Adrenal gland (tissue), 12 donors: ENCODE measurements around the gene TOMT. TPM values are rescaled to one million over a fixed set of nuclear protein-coding genes. Genes with fewer than 3 reads are reported as not detected.

ENCODE experiments used
- DNase-seq, 7 donors: peaks; one replicate each; pipeline ENCODE4 v3.0.0-alpha.2; 2019 to 2020
- H3K27ac ChIP-seq, 5 donors: fragments of 200-600 bp; sonication (generic) in 4 of 5; 1 replicate in 3 of 5; 2 replicates in 2 of 5; pipeline versions ENCODE4 v1.5.1 to v1.8.0; 2016 to 2020; ENCODE audit warnings: mild to moderate bottlenecking in 1 of 5
- H3K27me3 ChIP-seq: fragments of 200-600 bp; 2 replicates; pipeline ENCODE4 v1.8.0; 2021
- H3K36me3 ChIP-seq, 2 donors: fragments of 200-600 bp; replicated peaks in 1 of 2; 1 replicate in 1 of 2; 2 replicates in 1 of 2; pipeline versions ENCODE4 v1.5.1 to v1.8.0; 2018 to 2022
- H3K4me1 ChIP-seq, 2 donors: fragments of 200-600 bp; replicated peaks in 1 of 2; 1 replicate in 1 of 2; 2 replicates in 1 of 2; pipeline versions ENCODE4 v1.5.1 to v1.8.0; 2018 to 2021
- H3K4me3 ChIP-seq, 4 donors: fragments of 200-600 bp; sonication (generic) in 3 of 4; one replicate each; pipeline ENCODE4 v1.5.1; 2016 to 2018
- H3K9me3 ChIP-seq, 3 donors: fragments of 200-600 bp; sonication (generic) in 1 of 3; replicated peaks in 1 of 3; 1 replicate in 2 of 3; 2 replicates in 1 of 3; pipeline versions ENCODE4 v1.5.1 to v1.8.0; 2016 to 2021
- CTCF ChIP-seq, 6 experiments: fragments of 450-650 bp in 4 of 6; fragments of 200-600 bp in 2 of 6; sonication (generic) in 1 of 6; IDR thresholded peaks; 1 replicate in 5 of 6; 2 replicates in 1 of 6; pipeline versions ENCODE4 v1.5.1 to v1.8.0; 2016 to 2021; ENCODE audit warnings: antibody characterized with exemption in 6 of 6, mild to moderate bottlenecking in 2 of 6, moderate library complexity in 1 of 6
- POLR2A ChIP-seq, 2 donors: fragments of 450-650 bp; IDR thresholded peaks; one replicate each; pipeline ENCODE4 v1.6.1; 2017; ENCODE audit warnings: antibody characterized with exemption in 2 of 2, mild to moderate bottlenecking in 2 of 2, moderate library complexity in 1 of 2
- WGBS, 4 donors: extraction: QIAGEN DNeasy Blood & Tissue Kit in 2 of 4; methylation state at CpG; one replicate each; pipeline versions ENCODE4 v1.1.5 to v1.1.7; 2013 to 2017; 5-methylcytosine and 5-hydroxymethylcytosine counted together
- intact Hi-C, 2 donors: fragments of 100-400 bp; cut with DNase I; formaldehyde crosslinking; loops; one replicate each; pipeline versions ENCODE4 v1.14.1 to v1.15.0; 2022 to 2023
- polyA plus RNA-seq, 3 donors: library from polyadenylated mRNA; stranded (reverse); fragments of 200-250 nt in 2 of 3; fragments of 350-450 nt in 1 of 3; fragmentation: Illumina TruSeq in 1 of 3; extraction: RNeasy Lipid Tissue Mini Kit (QIAGEN cat#74804) in 1 of 3; gene quantifications; one replicate each; pipeline ENCODE4 v1.2.3, GENCODE V29; 2013 to 2014
- total RNA-seq, 9 donors: library from RNA; depleted of rRNA in 4 of 9; stranded (reverse); fragments of >200 nt in 4 of 9; fragments of 120-200 nt in 1 of 9; fragmentation: NEBNext Ultra II Directional in 1 of 9; extraction: Animal tissue kit (Norgen Biotek cat#: 25700) in 1 of 9; gene quantifications; one replicate each; pipeline versions ENCODE4 v1.1.0 to v1.2.4, GENCODE V29; 2013 to 2023
- donor health status: healthy with polysubstance abuse.
- donor health status: Bipolar disorder and iron deficiency.
- donor health status: DM: yes; HTN: yes; CAD: no.
- donor health status: DM: no; HTN: no; CAD: no.
- donor health status: DM: no; HTN: no; CAD: no.
- donor health status: DM: yes; HTN: yes; CAD: no.

TOMT gene
- total and polyA plus RNA-seq, 12 donors, result not detected

GRCh38 chr11:72085621-72086351 is 19.9 kb upstream of the TOMT start:
- intact Hi-C loops, result no loop called here
- TF ChIP-seq CTCF (IDR thresholded peaks at IDR 0.05) (no peak), POLR2A (IDR thresholded peaks at IDR 0.05) (no peak)
- DNase-seq, result no peak
- H3K4me3 ChIP-seq, result no peak overlapping the region
- no peaks in the 10 kb centered on the region for H3K27me3 ChIP-seq
- H3K4me1 ChIP-seq, result peaks cover under 1 to 44% of the 10 kb centered on the region in 2 donors
- H3K36me3 ChIP-seq, result peaks cover 0 to 18% of the 10 kb centered on the region in 2 donors
- WGBS, 4 donors, result 91 to 96% (median 93%) methylated on average over 3 of the region's 3 CpGs
- no peaks in the 10 kb centered on the region for H3K9me3 ChIP-seq
- H3K27ac ChIP-seq, result no peak overlapping the region

GRCh38 chr11:72088076-72088808 is 17.5 kb upstream of the TOMT start:
- Histone ChIP-seq H3K27me3 (no peaks in the 10 kb centered on the region), H3K4me3 (no peak overlapping the region), H3K27ac (peak overlapping the region in 1 of 5 donors; percentile 35), H3K36me3 (peaks cover 0 to 19% of the 10 kb centered on the region in 2 donors), H3K4me1 (peaks cover 4 to 38% of the 10 kb centered on the region in 2 donors), H3K9me3 (no peaks in the 10 kb centered on the region)
- 71 to 82% (median 75%) methylated on average over 4 of the region's 4 CpGs for WGBS, 4 donors
- TF ChIP-seq CTCF (IDR thresholded peaks at IDR 0.05) (no peak), POLR2A (IDR thresholded peaks at IDR 0.05) (no peak)
- peak in 1 of 7 donors; percentile 48 for DNase-seq
- intact Hi-C loops, result no loop called here

- peak; percentile 78 to 91 (median 83) for DNase-seq
- TF ChIP-seq CTCF (IDR thresholded peaks at IDR 0.05), result peak; percentile 70 to 98 (median 92)
- TF ChIP-seq POLR2A (IDR thresholded peaks at IDR 0.05), result no peak
- Histone ChIP-seq H3K4me3 (no peak overlapping the region), H3K36me3 (peaks cover 0 to 33% of the 10 kb centered on the region in 2 donors), H3K4me1 (peaks cover 4 to 27% of the 10 kb centered on the region in 2 donors), H3K9me3 (no peaks in the 10 kb centered on the region), H3K27me3 (no peaks in the 10 kb centered on the region), H3K27ac (peak overlapping the region in 2 of 5 donors; percentile 50 to 67)
- WGBS, 4 donors, result 25 to 36% (median 29%) methylated on average over 4 of the region's 4 CpGs
- intact Hi-C loops, result loop anchor here in 1 of 2 donors (5.0 kb wide), 1 partner anchor 64 kb away; no protein-coding TSS in a partner anchor
Observed at GRCh38 chr11:72091292-72091691, 14.4 kb upstream of the TOMT start.

GRCh38 chr11:72098741-72099140 is 7.0 kb upstream of the TOMT start:
- no peaks in the 10 kb centered on the region for H3K27me3 ChIP-seq
- no peak for TF ChIP-seq CTCF (IDR thresholded peaks at IDR 0.05)
- TF ChIP-seq POLR2A (IDR thresholded peaks at IDR 0.05), result no peak
- DNase-seq, result no peak
- H3K27ac ChIP-seq, result no peak overlapping the region
- 84 to 100% (median 94%) methylated on average over 3 of the region's 3 CpGs for WGBS, 4 donors
- no peaks in the 10 kb centered on the region for H3K9me3 ChIP-seq
- H3K36me3 ChIP-seq, result peaks cover 0 to 40% of the 10 kb centered on the region in 2 donors
- H3K4me3 ChIP-seq, result no peak overlapping the region
- peaks cover 32 to 39% of the 10 kb centered on the region in 2 donors for H3K4me1 ChIP-seq
- intact Hi-C loops, result loop anchor here in 1 of 2 donors (5.0 kb wide), 1 partner anchor 76 kb away; no protein-coding TSS in a partner anchor
